ENCODE results near the gene EVC.

The EVC gene

GRCh38 chr4:5710065-5710960 lies 688 bp upstream of the EVC start:
- H2BK15ac ChIP-seq (ENCODE audit: low read length), result no peak overlapping the region
- no peak overlapping the region for H2AK5ac ChIP-seq (ENCODE audit: low read depth, low read length)
- no peak overlapping the region for H4K91ac ChIP-seq (ENCODE audit: low read depth, low read length, poor library complexity)
- H3K27ac ChIP-seq (replicated peaks; ENCODE audit: low read length), result no peak overlapping the region
- no peak overlapping the region for H3K9ac ChIP-seq (ENCODE audit: low read depth, low read length, poor library complexity)
- no peak overlapping the region for H3K23ac ChIP-seq (ENCODE audit: low read depth, low read length, poor library complexity)
- no peak overlapping the region for H3K14ac ChIP-seq (ENCODE audit: low read length)
- no peak overlapping the region for H2BK120ac ChIP-seq (ENCODE audit: low read depth, low read length)
- no CpG with 5 or more reads among the region's 13 CpGs for WGBS, 2 donors (ENCODE audit: extremely low coverage in 2 of 2, insufficient read length in 2 of 2, insufficient replicate concordance in 1 of 2)
- no peak overlapping the region for H2BK5ac ChIP-seq (ENCODE audit: low read length)
- peaks cover 0 to 17% of the 10 kb centered on the region in 2 donors for H3K4me1 ChIP-seq (ENCODE audit: control insufficient read depth in 2 of 2, insufficient read depth in 1 of 2, low read depth in 1 of 2, low read length in 2 of 2)
- DNase-seq (ENCODE audit: low spot score), result peak; percentile 31
- peak overlapping the region; percentile 25 for H3K18ac ChIP-seq (ENCODE audit: low read length)
- H3K27me3 ChIP-seq (ENCODE audit: control insufficient read depth in 3 of 3, insufficient read depth in 3 of 3, low read depth in 1 of 3, low read length in 3 of 3), result peaks cover 0 to 38% (median 2%) of the 10 kb centered on the region in 3 experiments
- H2BK12ac ChIP-seq (ENCODE audit: low read length), result no peak overlapping the region
- H3K4ac ChIP-seq (ENCODE audit: low read length), result no peak overlapping the region
- peak overlapping the region; percentile 59 to 61 for H3K4me3 ChIP-seq (ENCODE audit: low read length in 2 of 2)
- peaks cover 2% of the 10 kb centered on the region for H3K79me1 ChIP-seq (ENCODE audit: low read depth, low read length)
- H3K4me2 ChIP-seq (ENCODE audit: insufficient read depth, low read length, poor library complexity, severe bottlenecking), result peak overlapping the region; percentile 73
- H3K36me3 ChIP-seq (replicated peaks in 1 of 2; ENCODE audit: control insufficient read depth in 2 of 2, insufficient read depth in 2 of 2, low read length in 2 of 2), result peaks cover 0 to 2% of the 10 kb centered on the region in 2 donors
- H3K9me3 ChIP-seq (replicated peaks in 1 of 2; ENCODE audit: control insufficient read depth in 2 of 2, insufficient read depth in 1 of 2, low read depth in 1 of 2, low read length in 2 of 2), result peaks cover 2 to 9% of the 10 kb centered on the region in 2 donors
- peak overlapping the region; percentile 97 for H2AFZ ChIP-seq (ENCODE audit: low read length)
- no peak overlapping the region for H4K8ac ChIP-seq (ENCODE audit: low read depth, low read length)

- Histone ChIP-seq H3K23ac (ENCODE audit: low read depth, low read length, poor library complexity) (no peak overlapping the region), H3K4ac (ENCODE audit: low read length) (no peak overlapping the region), H2BK12ac (ENCODE audit: low read length) (no peak overlapping the region), H3K27ac (replicated peaks; ENCODE audit: low read length) (no peak overlapping the region), H3K4me2 (ENCODE audit: insufficient read depth, low read length, poor library complexity, severe bottlenecking) (peak overlapping the region; percentile 73), H3K79me1 (ENCODE audit: low read depth, low read length) (peaks cover 2% of the 10 kb centered on the region), H2BK120ac (ENCODE audit: low read depth, low read length) (no peak overlapping the region), H3K4me3 (ENCODE audit: low read length in 2 of 2) (peak overlapping the region; percentile 61 to 86), H2BK5ac (ENCODE audit: low read length) (no peak overlapping the region), H4K91ac (ENCODE audit: low read depth, low read length, poor library complexity) (no peak overlapping the region), H2BK15ac (ENCODE audit: low read length) (no peak overlapping the region), H3K9ac (ENCODE audit: low read depth, low read length, poor library complexity) (peak overlapping the region; percentile 85), H3K18ac (ENCODE audit: low read length) (peak overlapping the region; percentile 82), H3K14ac (ENCODE audit: low read length) (no peak overlapping the region), H3K27me3 (ENCODE audit: control insufficient read depth in 3 of 3, insufficient read depth in 3 of 3, low read depth in 1 of 3, low read length in 3 of 3) (peaks cover 0 to 35% (median 2%) of the 10 kb centered on the region in 3 experiments), H4K8ac (ENCODE audit: low read depth, low read length) (no peak overlapping the region), H3K4me1 (ENCODE audit: control insufficient read depth in 2 of 2, insufficient read depth in 1 of 2, low read depth in 1 of 2, low read length in 2 of 2) (peaks cover 0 to 17% of the 10 kb centered on the region in 2 donors), H3K36me3 (replicated peaks in 1 of 2; ENCODE audit: control insufficient read depth in 2 of 2, insufficient read depth in 2 of 2, low read length in 2 of 2) (peaks cover 0 to 2% of the 10 kb centered on the region in 2 donors), H2AFZ (ENCODE audit: low read length) (peak overlapping the region; percentile 97), H2AK5ac (ENCODE audit: low read depth, low read length) (no peak overlapping the region), H3K9me3 (replicated peaks in 1 of 2; ENCODE audit: control insufficient read depth in 2 of 2, insufficient read depth in 1 of 2, low read depth in 1 of 2, low read length in 2 of 2) (peaks cover under 1 to 13% of the 10 kb centered on the region in 2 donors)
- no peak for DNase-seq (ENCODE audit: low spot score)
- WGBS, 2 donors (ENCODE audit: extremely low coverage in 2 of 2, insufficient read length in 2 of 2, insufficient replicate concordance in 1 of 2), result no CpG with 5 or more reads among the region's 52 CpGs
Observed at GRCh38 chr4:5711479-5712184, 631 bp downstream of the EVC start.

- Histone ChIP-seq H2BK15ac (ENCODE audit: low read length) (no peak overlapping the region), H2BK120ac (ENCODE audit: low read depth, low read length) (no peak overlapping the region), H4K8ac (ENCODE audit: low read depth, low read length) (no peak overlapping the region), H3K79me1 (ENCODE audit: low read depth, low read length) (peaks cover 2% of the 10 kb centered on the region), H3K9ac (ENCODE audit: low read depth, low read length, poor library complexity) (no peak overlapping the region), H2AFZ (ENCODE audit: low read length) (no peak overlapping the region), H3K27me3 (ENCODE audit: control insufficient read depth in 3 of 3, insufficient read depth in 3 of 3, low read depth in 1 of 3, low read length in 3 of 3) (peaks cover 0 to 26% (median 0%) of the 10 kb centered on the region in 3 experiments), H3K18ac (ENCODE audit: low read length) (no peak overlapping the region), H2BK12ac (ENCODE audit: low read length) (no peak overlapping the region), H2BK5ac (ENCODE audit: low read length) (no peak overlapping the region), H3K4me3 (ENCODE audit: low read length in 2 of 2) (no peak overlapping the region), H3K14ac (ENCODE audit: low read length) (no peak overlapping the region), H3K4ac (ENCODE audit: low read length) (no peak overlapping the region), H2AK5ac (ENCODE audit: low read depth, low read length) (no peak overlapping the region), H3K4me2 (ENCODE audit: insufficient read depth, low read length, poor library complexity, severe bottlenecking) (no peak overlapping the region), H3K27ac (replicated peaks; ENCODE audit: low read length) (no peak overlapping the region), H3K23ac (ENCODE audit: low read depth, low read length, poor library complexity) (no peak overlapping the region), H3K4me1 (ENCODE audit: control insufficient read depth in 2 of 2, insufficient read depth in 1 of 2, low read depth in 1 of 2, low read length in 2 of 2) (peaks cover 0 to 16% of the 10 kb centered on the region in 2 donors), H3K9me3 (replicated peaks in 1 of 2; ENCODE audit: control insufficient read depth in 2 of 2, insufficient read depth in 1 of 2, low read depth in 1 of 2, low read length in 2 of 2) (peaks cover 0 to 13% of the 10 kb centered on the region in 2 donors), H3K36me3 (replicated peaks in 1 of 2; ENCODE audit: control insufficient read depth in 2 of 2, insufficient read depth in 2 of 2, low read length in 2 of 2) (peaks cover 0 to 2% of the 10 kb centered on the region in 2 donors), H4K91ac (ENCODE audit: low read depth, low read length, poor library complexity) (no peak overlapping the region)
- no peak for DNase-seq (ENCODE audit: low spot score)
- WGBS, 2 donors (ENCODE audit: extremely low coverage in 2 of 2, insufficient read length in 2 of 2, insufficient replicate concordance in 1 of 2), result no CpG with 5 or more reads among the region's 7 CpGs
Observed at GRCh38 chr4:5712517-5712916, 1.5 kb downstream of the EVC start.

GRCh38 chr4:5712931-5713330 lies 1.9 kb downstream of the EVC start:
- H2BK120ac ChIP-seq (ENCODE audit: low read depth, low read length), result no peak overlapping the region

More at GRCh38 chr4:5712931-5713330, 1.9 kb downstream of the EVC start:
- Histone ChIP-seq H2AFZ (ENCODE audit: low read length) (no peak overlapping the region), H3K4me1 (ENCODE audit: control insufficient read depth in 2 of 2, insufficient read depth in 1 of 2, low read depth in 1 of 2, low read length in 2 of 2) (peaks cover 0 to 12% of the 10 kb centered on the region in 2 donors), H3K4ac (ENCODE audit: low read length) (no peak overlapping the region), H3K14ac (ENCODE audit: low read length) (no peak overlapping the region), H3K23ac (ENCODE audit: low read depth, low read length, poor library complexity) (no peak overlapping the region), H3K79me1 (ENCODE audit: low read depth, low read length) (peaks cover 2% of the 10 kb centered on the region), H3K27me3 (ENCODE audit: control insufficient read depth in 3 of 3, insufficient read depth in 3 of 3, low read depth in 1 of 3, low read length in 3 of 3) (peaks cover 0 to 22% (median 0%) of the 10 kb centered on the region in 3 experiments), H2BK15ac (ENCODE audit: low read length) (no peak overlapping the region), H4K8ac (ENCODE audit: low read depth, low read length) (no peak overlapping the region), H3K36me3 (replicated peaks in 1 of 2; ENCODE audit: control insufficient read depth in 2 of 2, insufficient read depth in 2 of 2, low read length in 2 of 2) (peaks cover 0 to 2% of the 10 kb centered on the region in 2 donors), H2BK12ac (ENCODE audit: low read length) (no peak overlapping the region), H3K4me3 (ENCODE audit: low read length in 2 of 2) (no peak overlapping the region), H3K4me2 (ENCODE audit: insufficient read depth, low read length, poor library complexity, severe bottlenecking) (no peak overlapping the region), H4K91ac (ENCODE audit: low read depth, low read length, poor library complexity) (no peak overlapping the region), H2BK5ac (ENCODE audit: low read length) (no peak overlapping the region), H3K27ac (replicated peaks; ENCODE audit: low read length) (no peak overlapping the region), H3K9ac (ENCODE audit: low read depth, low read length, poor library complexity) (no peak overlapping the region), H3K18ac (ENCODE audit: low read length) (no peak overlapping the region), H2AK5ac (ENCODE audit: low read depth, low read length) (no peak overlapping the region), H3K9me3 (replicated peaks in 1 of 2; ENCODE audit: control insufficient read depth in 2 of 2, insufficient read depth in 1 of 2, low read depth in 1 of 2, low read length in 2 of 2) (peaks cover 0 to 13% of the 10 kb centered on the region in 2 donors)
- no peak for DNase-seq (ENCODE audit: low spot score)
- WGBS, 2 donors (ENCODE audit: extremely low coverage in 2 of 2, insufficient read length in 2 of 2, insufficient replicate concordance in 1 of 2), result no CpG with 5 or more reads among the region's 3 CpGs

Data from neuronal stem cell (in vitro differentiated cells).